ENCODE data around the gene CEND1. TPM values are rescaled to one million over a fixed set of nuclear protein-coding genes. Genes with fewer than 3 reads are reported as not detected.

CEND1 gene
- total RNA-seq, 1 donor from 2014 or later: 0.20 TPM

DNA sequence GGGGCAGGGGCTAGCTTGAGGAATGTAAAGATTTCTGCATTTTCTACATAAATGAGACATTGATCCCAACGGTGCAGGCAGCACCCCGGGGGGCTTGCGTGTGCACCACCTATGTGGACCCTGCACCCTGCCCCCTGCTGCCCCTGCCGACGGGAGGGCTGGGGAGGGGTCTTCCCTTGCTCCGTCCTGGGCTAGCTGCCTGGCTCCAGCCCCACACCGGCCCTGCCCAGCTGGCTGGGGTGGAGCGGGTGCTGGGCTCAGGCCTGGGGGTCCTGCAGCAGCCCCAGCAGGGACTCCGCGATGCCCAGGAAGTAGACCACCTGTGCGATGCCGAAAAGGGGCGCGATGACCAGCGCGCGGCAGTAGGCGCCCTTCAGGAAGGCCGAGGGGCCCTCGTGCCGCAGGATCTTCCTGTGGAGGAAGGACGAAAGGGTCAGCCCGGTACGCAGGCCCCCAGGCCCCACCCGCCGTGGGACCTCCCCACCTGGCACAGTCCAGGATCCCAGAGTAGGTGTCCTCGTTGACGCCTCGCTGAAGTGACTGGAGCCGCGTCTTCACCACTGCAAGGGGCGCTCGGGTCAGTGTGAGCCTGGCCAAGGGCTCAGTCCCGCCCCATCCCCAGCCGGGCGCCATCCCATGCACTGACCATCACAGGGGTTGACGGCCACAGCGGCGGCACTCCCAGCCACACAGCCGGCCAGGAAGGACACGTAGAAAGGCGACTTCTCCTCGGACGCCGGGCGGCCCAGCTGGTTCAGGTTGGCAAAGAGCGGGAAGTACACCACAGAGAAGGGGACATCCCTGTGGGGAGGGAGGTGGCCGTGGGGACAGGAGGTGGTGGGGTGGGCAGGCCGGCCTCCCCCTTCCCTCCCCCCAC, 2.0 kb upstream of the CEND1 start:
- Mint-ChIP-seq H3K27me3 (ENCODE audit: low read depth) (no peaks in the 10 kb centered on the region), H3K9me3 (ENCODE audit: low read depth) (no peaks in the 10 kb centered on the region), H3K4me3 (ENCODE audit: unreplicated experiment) (no peak overlapping the region), H3K36me3 (ENCODE audit: low read depth) (no peaks in the 10 kb centered on the region), H3K4me1 (ENCODE audit: low read depth) (peaks cover 12% of the 10 kb centered on the region), H3K27ac (ENCODE audit: unreplicated experiment) (no peak overlapping the region)
- no peak for DNase-seq (ENCODE audit: low spot score)
- TF ChIP-seq, protein P1, sequence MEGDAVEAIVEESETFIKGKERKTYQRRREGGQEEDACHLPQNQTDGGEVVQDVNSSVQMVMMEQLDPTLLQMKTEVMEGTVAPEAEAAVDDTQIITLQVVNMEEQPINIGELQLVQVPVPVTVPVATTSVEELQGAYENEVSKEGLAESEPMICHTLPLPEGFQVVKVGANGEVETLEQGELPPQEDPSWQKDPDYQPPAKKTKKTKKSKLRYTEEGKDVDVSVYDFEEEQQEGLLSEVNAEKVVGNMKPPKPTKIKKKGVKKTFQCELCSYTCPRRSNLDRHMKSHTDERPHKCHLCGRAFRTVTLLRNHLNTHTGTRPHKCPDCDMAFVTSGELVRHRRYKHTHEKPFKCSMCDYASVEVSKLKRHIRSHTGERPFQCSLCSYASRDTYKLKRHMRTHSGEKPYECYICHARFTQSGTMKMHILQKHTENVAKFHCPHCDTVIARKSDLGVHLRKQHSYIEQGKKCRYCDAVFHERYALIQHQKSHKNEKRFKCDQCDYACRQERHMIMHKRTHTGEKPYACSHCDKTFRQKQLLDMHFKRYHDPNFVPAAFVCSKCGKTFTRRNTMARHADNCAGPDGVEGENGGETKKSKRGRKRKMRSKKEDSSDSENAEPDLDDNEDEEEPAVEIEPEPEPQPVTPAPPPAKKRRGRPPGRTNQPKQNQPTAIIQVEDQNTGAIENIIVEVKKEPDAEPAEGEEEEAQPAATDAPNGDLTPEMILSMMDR (IDR thresholded peaks at IDR 0.05): no peak

DNA sequence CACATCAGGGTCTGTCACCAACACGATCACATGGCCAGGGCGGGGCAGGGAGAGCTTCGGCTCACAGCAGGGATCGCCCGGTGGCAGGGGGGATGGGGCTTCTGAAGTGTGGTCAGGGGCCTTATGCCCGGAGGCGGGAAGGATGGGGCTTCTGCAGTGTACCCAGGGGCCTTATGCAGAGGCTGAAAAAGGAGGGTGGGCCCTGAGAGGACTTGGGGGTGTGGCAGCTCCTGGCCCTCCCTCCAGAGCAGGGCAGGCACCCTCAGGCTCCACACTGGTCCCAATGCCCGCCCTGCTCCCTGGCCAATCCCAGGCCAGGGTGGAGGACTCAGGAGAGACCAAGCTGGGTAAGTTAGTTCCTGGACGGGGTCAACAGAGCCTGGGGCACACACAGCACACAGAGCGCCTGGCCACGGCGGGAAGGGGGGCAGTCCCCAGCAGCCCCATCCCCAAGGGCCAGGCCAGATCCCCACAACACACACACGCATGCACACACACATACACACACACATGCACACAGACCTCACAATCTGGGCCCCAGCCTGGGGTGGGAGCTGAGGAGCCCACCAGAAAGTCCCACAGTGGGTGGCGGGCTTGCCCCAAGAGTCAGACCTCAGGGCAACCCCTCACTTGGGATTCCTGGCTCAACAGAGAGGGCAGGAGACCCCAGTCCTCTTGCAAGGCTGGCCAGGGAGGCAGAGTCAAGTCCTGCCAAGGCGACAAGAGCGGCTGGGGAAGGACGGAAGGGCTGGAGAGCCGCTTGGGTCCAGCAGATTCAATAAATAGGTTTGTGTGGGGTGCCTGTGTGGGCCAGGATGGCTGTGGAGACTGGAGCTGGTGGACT, 1.1 kb upstream of the CEND1 start:
- TF ChIP-seq, protein P1 (IDR thresholded peaks at IDR 0.05): no peak
- H3K27me3 Mint-ChIP-seq (ENCODE audit: low read depth): no peaks in the 10 kb centered on the region
- no peak overlapping the region for H3K4me3 Mint-ChIP-seq (ENCODE audit: unreplicated experiment)
- peaks cover 2% of the 10 kb centered on the region for H3K4me1 Mint-ChIP-seq (ENCODE audit: low read depth)
- no peak overlapping the region for H3K27ac Mint-ChIP-seq (ENCODE audit: unreplicated experiment)
- no peak for DNase-seq (ENCODE audit: low spot score)
- no peaks in the 10 kb centered on the region for H3K36me3 Mint-ChIP-seq (ENCODE audit: low read depth)
- H3K9me3 Mint-ChIP-seq (ENCODE audit: low read depth): no peaks in the 10 kb centered on the region

DNA sequence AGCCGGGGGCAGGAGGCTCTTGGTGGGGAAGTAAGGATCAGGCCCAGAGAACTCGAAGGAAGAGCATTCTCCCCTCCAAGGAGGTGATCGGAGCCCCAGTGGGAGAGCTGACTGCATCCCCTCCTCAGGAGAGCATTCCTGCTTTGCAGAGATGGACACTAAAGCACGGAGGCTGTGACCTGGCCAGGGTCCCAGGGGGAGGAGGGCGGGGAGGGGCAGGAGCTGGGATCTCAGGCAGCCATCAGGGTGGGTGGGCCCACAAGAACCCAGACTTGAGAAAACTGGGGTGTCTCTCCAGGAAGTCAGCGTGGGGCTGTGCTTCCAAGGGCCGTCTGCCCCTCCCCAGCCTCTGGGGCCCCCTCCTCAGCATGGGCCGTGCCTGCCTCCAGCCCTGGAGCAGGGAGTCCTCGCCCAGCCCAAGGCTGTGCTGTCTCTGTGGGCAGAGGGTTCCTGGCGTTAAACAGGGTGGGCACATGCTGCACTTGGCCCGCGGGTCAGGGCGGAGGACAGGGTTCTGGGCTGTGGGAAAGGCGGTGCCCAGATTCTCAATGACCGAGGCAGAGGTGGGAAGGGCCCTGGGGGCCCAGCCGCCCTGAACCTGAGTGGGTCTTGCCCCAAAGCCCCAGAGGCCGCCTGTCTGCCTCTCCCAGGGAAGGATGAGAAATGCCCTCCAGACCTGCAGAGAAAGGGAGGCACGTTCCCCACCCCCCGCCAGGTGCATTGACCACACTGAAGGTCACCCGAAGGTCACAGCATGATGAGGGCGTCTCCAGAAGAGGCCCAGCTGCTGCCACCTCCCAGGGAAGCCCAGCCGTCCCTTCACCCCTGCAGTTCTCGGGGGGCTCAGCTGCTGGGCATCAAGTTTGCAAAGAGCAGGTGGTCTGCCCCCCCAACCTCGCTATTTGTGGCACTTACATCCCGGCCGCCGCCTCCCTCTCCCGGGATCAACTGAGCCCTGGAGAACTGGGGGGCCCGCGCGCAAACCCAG, 643 bp downstream of the CEND1 start:
- TF ChIP-seq, protein P1 (IDR thresholded peaks at IDR 0.05): no peak
- Mint-ChIP-seq H3K4me3 (ENCODE audit: unreplicated experiment) (no peak overlapping the region), H3K36me3 (ENCODE audit: low read depth) (peaks cover 2% of the 10 kb centered on the region), H3K27ac (ENCODE audit: unreplicated experiment) (no peak overlapping the region), H3K27me3 (ENCODE audit: low read depth) (no peaks in the 10 kb centered on the region), H3K4me1 (ENCODE audit: low read depth) (no peaks in the 10 kb centered on the region), H3K9me3 (ENCODE audit: low read depth) (no peaks in the 10 kb centered on the region)
- DNase-seq (ENCODE audit: low spot score): no peak

DNA sequence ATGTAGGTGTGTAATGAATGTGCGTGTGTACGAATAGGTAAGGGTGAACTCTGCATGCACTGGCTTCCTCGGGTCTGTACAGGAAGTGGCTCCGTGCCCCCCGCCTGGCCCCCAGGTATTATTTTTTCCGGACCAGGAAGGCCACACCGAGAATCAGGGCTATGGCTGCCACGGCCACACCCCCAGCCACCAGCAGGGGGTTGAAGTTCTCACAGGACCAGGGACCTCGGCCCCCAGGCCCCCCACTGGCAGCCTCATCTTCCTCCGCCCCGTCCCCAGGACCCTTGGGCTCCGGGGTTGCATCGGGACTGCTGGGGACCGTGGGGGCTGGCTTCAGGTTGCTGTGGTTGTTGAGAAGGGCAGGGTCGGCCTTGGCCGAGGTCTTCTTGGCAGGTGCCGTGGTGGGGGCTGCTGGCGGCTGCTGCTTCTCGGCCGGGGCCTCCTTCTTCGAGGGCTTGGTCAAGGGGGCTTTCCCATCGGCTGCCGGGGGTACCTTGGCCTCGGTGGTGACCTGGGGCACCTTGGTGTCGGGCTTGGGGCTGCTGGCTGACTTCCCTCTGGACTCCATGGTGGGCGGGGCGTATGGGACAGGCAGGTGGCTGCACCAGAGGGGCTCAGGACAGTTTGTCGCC, 1.8 kb downstream of the CEND1 start:
- peaks cover 5% of the 10 kb centered on the region for H3K36me3 Mint-ChIP-seq (ENCODE audit: low read depth)

More for the DNA sequence above, 1.8 kb downstream of the CEND1 start:
- no peaks in the 10 kb centered on the region for H3K9me3 Mint-ChIP-seq (ENCODE audit: low read depth)
- no peak overlapping the region for H3K4me3 Mint-ChIP-seq (ENCODE audit: unreplicated experiment)
- no peak overlapping the region for H3K27ac Mint-ChIP-seq (ENCODE audit: unreplicated experiment)
- no peak for DNase-seq (ENCODE audit: low spot score)
- TF ChIP-seq, protein P1 (IDR thresholded peaks at IDR 0.05): peak; percentile 28
- H3K27me3 Mint-ChIP-seq (ENCODE audit: low read depth): no peaks in the 10 kb centered on the region
- peaks cover 9% of the 10 kb centered on the region for H3K4me1 Mint-ChIP-seq (ENCODE audit: low read depth)
